Measurements from ENCODE around the gene ZNF235.
"Not testable (repeated sequence)": the region's sequence is repeated elsewhere in the genome, so short reads cannot be mapped to it uniquely, and the experiment has no call there.

Gene ZNF235

DNA sequence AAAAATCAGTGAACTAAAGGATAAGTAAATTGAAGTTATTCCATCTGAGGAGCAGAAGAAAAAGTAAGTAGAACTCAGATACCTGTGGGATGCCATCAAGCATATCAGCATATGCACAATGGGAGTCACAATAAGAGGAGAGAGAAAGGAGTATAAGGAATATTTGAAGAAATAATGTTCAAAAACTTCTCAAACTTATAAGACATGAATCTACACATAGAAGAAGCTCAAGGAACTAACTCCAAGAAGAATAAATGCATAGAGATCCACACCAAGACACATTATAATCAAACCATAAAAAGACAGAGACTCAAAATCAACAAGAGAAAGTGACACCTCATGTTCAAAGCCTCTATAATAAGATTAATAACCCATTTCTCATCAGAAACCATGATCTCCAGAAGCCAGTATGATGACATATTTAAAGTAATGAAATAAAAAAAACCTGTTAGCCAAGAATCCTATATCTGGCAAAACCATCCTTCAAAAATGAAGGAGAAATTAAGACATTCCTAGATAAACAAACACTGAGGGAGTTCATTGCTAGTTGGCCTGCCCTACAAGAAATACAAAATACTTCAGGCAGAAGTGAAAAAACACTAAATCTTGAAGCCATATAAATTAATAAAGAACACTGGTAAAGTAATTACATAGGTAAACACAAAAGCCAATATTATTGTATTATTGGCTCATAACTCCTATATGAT is 49.0 kb downstream of the ZNF235 start:
- no peak for DNase-seq (ENCODE audit: low read depth)

DNA sequence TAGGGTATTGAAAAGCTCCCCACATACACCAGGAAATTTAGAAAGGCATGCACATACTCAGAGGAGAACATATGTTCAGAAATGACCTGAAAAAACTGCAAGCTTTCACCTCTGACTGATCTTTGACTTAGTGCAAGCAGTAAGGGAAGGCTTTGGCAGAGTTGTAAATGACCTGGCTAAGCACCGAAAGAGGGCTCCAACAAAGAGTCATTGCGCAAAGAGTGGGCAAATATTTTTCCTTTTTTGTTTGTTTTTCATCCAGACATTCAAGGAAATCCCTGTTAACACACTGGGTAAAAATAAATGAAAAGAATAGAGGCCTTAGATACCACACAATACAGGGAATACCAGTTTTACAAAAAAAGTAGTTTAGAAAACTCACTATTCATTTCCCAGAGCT is 50.3 kb downstream of the ZNF235 start:
- DNase-seq (ENCODE audit: low read depth), result no peak

DNA sequence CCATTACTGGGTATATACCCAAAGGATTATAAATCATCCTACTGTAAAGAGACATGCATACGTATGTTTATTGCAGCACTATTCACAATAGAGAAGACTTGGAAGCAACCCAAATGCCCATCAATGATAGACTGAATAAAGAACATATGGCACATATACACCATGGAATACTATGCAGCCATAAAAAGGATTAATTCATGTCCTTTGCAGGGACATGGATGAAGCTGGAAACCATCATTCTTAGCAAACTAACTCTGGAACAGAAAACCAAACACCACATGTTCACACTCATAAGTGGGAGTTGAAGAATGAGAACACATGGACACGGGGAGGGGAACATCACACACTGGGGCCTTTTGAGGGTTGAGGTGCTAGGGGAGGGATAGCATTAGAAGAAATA is 51.4 kb downstream of the ZNF235 start:
- not testable (repeated sequence) for DNase-seq (ENCODE audit: low read depth)

DNA sequence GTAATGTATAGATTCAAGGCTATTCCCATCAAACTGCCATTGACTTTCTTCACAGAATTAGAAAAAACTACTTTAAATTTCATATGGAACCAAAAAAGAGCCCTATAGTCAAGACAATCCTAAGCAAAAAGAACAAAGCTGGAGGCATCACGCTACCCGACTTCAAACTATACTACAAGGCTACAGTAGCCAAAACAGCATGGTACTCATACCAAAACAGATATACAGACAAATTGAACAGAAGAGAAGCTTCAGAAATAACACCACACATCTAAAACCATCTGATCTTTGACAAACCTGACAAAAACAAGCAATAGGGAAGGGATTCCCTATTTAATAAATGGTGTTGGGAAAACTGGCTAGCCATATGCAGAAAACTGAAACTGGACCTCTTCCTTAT is 52.5 kb downstream of the ZNF235 start:
- DNase-seq (ENCODE audit: low read depth), result not testable (repeated sequence)

DNA sequence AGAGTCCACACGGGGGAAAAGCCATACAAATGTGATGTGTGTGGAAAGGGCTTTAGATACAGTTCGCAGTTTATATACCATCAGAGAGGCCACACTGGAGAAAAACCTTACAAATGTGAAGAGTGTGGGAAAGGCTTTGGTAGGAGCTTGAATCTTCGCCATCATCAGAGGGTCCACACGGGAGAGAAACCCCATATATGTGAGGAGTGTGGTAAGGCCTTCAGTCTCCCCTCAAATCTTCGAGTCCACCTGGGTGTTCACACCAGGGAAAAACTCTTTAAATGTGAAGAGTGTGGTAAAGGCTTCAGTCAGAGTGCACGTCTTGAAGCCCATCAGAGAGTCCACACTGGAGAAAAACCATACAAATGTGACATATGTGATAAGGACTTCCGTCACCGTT is 68.4 kb downstream of the ZNF235 start:
- no peak for DNase-seq (ENCODE audit: low read depth)

Measured in CMK (cell line).